Stimulated activated CD4-positive, alpha-beta T cell treated with anti-CD3 and anti-CD28 coated beads, Interleukin-1b, Interleukin-23, amount 100 ng/mL, for 1 hour (primary cell): ENCODE data around the gene GXYLT1.
"Not testable (repeated sequence)": the region's sequence is repeated elsewhere in the genome, so short reads cannot be mapped to it uniquely, and the experiment has no call there.

ENCODE experiments used
- DNase-seq, 2 donors: peaks; one replicate each; pipeline ENCODE4 v3.0.0-alpha.2; 2020; ENCODE audit warnings: low read depth in 2 of 2

GXYLT1 gene

DNA sequence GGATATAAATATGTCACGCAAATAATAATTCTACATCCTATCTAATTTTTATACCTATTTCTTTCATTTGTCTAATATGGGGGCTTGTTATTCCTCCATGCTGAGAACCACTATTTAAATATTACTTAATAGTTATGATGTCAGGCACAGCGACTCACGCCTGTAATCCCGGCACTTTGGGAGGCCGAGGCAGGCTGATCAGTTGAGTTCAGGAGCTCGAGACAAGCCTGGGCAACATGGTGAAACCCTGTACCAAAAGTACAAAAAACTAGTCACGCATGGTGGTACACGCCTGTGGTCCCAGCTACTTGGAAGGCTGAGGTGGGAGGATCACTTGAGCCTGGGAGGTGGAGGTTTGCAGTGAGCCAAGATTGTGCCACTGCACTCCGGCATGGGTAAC, 45.2 kb downstream of the GXYLT1 start:
- no peak for DNase-seq

DNA sequence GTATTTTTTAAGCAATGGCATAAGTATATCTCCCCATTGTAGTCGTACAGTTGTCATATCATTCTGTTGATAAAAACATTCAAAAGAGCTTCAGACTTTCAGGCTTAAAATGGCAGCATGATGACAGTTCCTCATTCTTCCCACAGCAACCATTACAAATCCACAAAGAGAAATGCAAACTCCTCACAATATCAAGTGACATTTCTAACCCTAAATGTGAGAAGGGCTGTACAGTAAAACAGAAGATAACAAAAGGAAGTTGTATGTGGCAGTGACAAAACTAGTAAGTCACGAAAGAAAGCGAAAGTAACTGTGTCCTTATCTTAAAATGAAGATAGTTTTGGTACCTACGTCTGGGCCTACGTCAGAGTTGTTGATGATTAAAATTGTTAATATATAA, 46.7 kb downstream of the GXYLT1 start:
- no peak for DNase-seq

DNA sequence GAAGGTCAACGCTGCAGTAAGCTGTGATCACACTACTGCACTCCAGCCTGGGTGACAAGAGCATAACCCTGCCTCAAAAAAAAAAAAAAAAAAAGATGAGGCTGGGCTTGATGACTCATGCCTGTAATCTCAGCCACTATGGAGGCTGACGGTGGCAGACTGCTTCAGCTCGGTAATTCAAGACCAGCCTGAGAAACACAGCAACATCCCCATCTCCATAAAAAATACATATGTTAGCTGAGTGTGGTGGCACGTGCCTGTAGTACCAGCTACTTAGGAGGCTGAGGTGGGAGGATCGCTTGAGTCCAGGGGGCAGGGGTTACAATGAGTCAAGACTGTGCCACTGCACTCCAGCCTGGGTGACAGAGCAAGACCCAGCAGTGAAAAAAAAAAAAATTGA, 50.4 kb downstream of the GXYLT1 start:
- no peak for DNase-seq

DNA sequence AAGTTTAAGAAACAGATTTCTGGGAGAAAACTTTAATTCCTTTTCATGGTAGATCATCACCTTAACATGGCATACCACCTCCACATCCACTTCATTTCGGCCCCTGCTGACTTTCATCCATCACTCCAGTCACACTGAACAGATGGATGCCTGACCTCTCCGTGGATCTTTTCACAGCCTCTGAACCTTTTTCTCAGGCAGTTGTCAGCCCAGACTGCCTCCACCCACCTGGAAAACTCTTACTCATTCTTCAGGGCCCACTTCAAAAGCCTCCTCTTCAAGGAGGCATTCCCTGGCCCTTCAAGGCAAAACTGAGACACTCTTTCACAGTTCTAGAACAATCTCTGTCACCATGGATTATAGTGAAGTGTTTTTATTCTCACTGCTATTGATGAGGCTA, 52.9 kb downstream of the GXYLT1 start:
- DNase-seq: no peak

DNA sequence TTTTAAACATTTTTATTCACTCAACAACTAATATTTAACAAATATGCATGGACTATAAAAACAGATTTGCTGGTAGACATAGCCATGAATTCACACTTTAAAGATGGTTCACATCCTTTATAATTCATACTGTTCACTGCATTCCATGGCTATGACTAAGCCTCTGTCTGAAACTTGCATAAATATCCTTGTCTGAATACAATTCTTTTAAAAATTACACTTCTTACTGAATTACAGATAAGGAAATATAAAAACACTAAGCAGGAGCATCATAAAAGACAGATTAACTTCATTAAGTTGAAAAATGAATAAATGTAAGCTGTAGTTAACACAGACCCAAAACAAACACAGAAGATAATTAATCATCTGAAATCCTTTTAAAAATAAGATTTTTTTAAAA, 53.8 kb downstream of the GXYLT1 start:
- DNase-seq: no peak

DNA sequence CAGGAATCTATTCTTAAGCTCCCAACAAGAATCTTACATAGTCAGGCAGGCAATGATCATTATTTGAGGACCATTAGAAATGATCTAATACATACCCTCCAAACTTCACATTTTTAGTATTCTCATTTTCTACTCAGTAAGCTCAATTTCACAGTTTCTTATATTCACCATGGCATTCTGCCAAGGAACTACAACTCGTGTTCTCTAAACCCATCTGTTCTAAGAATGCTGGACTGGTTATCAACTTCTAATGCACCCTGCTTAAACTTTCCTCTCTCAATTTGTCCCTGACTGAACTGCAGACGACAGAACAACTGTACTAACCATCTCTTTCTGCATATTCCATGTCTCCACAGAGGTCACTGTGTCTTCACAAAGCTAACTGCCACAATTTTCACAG, 58.6 kb downstream of the GXYLT1 start:
- DNase-seq: no peak

DNA sequence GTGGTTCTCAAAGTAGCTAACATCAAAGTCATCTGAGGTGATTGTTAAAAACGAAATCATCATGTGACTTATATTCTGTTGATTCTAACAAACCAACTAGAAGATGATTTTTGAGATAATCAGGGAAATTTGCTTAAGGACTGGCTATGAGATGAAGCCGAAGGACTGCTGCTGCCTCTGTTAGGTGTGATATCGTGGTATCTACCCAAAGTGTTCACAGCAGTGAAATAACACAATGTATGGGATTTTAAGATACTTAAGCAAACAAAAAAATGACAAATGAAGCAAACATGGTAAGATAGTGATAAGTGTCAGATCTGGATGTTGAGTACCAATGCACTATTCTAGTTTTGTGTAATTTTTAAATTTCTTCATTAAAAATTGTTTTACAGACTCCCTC, 59.1 kb downstream of the GXYLT1 start:
- no peak for DNase-seq

DNA sequence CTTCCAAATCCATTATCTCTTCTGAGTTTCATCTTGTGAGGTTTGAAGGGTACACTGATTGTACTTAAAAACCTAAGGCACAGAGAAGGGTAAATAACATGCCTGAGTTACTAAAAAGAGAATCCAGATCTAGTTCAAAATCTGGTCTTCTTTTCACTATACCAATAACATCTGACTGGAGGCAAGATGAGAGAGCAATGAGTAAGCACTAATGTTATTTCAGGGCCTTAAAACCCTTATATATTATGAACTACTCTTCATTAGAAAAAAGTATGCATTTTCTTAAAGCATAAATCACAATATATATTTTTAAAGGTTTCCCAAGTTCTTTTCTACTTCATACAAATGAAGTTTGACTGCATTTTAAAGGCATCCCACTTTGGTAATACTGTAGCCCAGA, 60.2 kb downstream of the GXYLT1 start:
- DNase-seq: no peak

DNA sequence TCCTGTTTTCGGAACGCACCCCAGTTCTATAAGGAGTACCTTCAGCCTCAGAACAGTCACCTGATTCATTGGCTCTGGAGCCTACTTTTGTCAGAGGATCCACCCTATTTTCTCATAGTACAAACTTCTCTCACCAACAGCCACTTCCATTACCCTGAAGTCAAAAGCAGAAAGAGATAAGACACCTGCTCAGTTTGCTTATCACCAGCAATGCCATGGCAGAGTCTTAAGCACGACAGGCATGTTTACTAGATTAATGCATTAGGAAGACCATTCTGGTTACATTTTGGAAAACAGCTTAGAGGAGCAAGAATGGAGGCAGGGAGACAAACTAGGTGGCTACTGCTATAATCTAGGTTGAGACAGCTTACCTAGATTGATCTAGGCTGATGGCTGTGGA, 67.7 kb downstream of the GXYLT1 start:
- no peak for DNase-seq

DNA sequence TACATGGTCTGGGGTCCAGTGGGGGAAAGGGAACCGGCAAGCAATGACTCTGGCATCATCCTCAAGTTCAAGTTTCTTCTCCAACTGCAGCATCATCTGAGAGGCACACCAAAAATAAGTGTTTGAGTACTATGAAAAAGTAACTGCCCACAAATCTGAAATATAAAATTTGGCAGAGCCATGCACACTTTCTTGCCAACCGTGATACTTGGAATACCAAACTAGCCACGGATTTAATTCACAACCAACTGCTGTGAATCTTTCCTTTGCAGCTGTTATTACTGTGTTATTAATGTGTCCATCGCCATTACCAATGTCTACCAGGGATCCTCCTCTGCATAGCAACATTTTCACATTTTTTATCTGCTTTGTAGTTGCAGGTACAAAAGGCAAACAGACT, 74.6 kb downstream of the GXYLT1 start:
- DNase-seq: no peak

DNA sequence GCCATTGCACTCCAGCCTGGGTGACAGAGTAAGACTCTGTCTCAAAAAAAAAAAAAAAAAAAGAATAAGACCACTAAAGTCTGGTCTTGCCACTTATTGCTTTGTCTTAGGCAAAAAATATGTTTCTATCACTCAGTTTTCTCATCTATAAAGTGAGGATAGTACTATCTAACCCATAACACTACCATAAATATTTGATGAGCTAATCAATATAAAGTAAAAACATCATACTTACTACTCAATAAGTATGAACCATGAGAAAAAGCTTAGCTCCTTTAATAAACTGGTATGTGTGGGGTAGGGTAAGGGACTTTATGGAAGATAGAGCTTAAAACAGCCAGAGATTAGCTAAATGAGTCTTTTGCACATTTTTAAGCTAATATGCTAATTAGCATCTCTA, 85.5 kb downstream of the GXYLT1 start:
- no peak for DNase-seq

DNA sequence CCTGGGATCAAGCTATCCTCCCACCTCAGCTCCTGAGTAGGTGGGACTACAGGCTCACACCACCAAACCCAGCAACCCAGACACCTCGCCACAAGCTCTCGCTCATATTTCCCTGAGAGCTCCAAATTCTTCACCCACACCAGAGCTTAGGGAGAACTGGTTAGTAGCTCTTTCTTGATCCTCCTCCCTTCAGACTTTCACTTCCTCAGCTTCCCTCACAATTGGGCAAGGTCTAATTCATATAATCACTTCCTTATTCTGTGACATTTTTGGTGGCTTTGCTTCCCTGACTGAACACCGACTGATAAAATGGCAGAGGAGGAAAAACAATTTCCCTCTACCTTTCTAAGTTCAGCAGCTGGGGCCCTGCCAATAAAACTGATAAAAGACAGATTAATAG, 88.5 kb downstream of the GXYLT1 start:
- no peak for DNase-seq

DNA sequence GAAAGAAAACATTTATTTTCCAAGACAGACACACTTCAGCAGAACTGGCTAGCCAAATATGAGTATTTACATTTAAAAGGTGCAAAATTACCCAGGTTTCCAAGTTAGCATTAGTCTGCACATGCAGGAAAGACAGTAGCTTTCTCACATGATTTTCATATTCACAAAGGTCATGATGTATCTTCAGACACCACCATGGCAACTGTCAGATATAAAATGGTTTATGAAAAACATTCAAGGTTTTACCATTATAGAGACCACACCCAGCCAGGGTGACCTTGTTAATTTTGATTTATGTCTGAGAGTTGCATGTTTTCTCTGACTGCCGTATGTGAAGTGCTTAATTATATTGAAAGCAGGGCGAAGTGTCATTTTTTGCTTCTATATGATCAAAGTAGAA, 91.2 kb downstream of the GXYLT1 start:
- no peak for DNase-seq

DNA sequence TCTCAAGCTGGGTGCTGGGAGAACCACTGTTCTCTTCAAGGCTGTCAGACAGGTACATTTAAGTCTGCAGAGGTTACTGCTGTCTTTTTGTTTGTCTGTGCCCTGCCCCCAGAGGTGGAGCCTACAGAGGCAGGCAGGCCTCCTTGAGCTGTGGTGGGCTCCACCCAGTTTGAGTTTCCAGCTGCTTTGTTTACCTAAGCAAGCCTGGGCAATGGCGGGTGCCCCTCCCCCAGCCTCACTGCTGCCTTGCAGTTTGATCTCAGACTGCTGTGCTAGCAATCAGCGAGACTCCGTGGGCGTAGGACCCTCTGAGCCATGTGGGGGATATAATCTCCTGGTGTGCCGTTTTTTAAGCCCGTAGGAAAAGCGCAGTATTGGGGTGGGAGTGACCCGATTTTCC, 95.7 kb downstream of the GXYLT1 start:
- not testable (repeated sequence) for DNase-seq

DNA sequence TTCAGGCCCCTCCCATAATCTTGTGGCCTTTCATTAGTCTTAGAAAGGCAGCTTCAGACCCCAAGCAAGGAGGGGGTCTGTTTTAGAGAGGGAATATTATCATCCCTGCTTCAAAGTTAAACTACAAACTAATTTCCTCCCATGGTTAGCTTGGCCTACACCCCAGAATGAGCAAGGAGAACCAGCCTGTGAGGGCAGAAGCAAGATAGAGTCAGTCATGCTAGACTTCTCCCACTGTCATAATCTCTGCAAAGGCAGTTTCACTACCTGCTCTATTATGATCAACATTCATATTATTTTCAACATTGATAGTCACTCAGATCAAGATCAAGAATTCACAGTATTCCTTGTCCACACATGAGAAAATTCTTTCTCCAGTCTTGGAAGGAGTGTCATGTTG, 105.1 kb downstream of the GXYLT1 start:
- DNase-seq: no peak

DNA sequence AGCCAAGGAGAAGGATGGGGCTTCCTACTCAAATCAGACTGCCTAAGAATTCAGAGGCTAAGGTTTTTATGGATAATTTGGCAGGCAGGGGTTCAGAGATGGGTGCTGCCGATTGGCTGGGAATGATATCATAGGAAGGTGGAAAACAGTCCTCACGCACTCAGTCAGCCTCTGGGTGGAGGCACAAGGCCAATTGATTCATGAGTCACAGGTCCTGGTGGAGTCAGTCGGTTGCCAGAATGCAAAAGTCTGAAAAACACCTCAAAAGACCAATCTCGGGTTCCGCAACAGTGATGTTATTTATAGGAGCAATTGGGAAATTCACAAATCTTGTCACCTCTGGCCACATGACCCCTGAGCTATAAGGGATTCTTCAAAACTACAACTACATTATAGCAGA, 105.5 kb downstream of the GXYLT1 start:
- no peak for DNase-seq

DNA sequence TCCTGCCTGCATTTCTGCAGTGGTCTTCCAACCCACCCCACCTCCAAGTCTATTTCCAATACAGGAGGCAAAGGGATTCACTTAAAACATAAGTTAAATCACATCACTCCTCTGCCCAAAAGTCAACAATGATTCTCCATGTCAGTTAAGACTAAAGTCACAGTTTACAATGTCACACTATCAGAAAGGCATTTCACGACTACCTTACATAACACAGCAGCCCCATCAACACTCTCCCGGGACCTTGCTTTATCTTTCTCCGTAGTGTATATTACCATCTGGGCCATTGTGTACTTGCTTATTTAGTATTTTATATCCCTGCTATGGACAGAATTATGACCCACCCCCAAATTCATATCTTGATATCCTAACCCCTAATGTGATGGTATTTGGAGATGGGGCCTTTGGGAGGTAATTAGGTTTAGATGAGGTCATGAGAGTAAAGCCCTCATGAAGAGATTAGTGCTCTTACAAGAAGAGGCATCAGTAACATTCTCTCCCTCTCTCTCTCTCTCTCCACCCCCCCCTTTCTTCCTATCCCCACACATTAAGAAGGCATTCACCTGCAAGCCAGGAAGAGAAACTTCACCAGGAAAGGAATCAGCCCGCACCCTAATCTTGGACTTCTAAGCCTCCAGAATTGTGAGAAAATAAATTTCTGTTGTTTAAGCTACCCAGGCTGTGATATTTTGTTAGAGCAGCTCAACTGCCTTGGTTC, 112.7 kb downstream of the GXYLT1 start:
- no peak for DNase-seq
